Heart left ventricle (tissue), 16 donors: ENCODE measurements around the gene SFXN1. TPM values are rescaled to one million over a fixed set of nuclear protein-coding genes. Genes with fewer than 3 reads are reported as not detected.

ENCODE experiments used
- ATAC-seq, 4 donors: fragments of 200-7000 bp; cut with Tn5 transposase; one replicate each; pipeline ENCODE4 v1.9.1; 2020 to 2022; ENCODE audit warnings: moderate library complexity in 4 of 4, mild to moderate bottlenecking in 3 of 4, moderate number of reproducible peaks in 1 of 4
- DNase-seq, 5 donors: peaks; one replicate each; pipeline ENCODE4 v3.0.0-alpha.2; 2020
- H3K27ac ChIP-seq, 12 donors: fragments of 200-600 bp; sonication (generic) in 4 of 12; one replicate each; pipeline versions ENCODE4 v1.5.0 to v1.8.0; 2016 to 2022; ENCODE audit warnings: mild to moderate bottlenecking in 2 of 12
- H3K27me3 ChIP-seq, 9 donors: fragments of 200-600 bp; sonication (generic) in 2 of 9; one replicate each; pipeline versions ENCODE4 v1.5.1 to v1.8.0; 2016 to 2022; ENCODE audit warnings: mild to moderate bottlenecking in 3 of 9
- H3K36me3 ChIP-seq, 9 donors: fragments of 200-600 bp; sonication (generic) in 2 of 9; one replicate each; pipeline versions ENCODE4 v1.5.0 to v1.8.0; 2018 to 2022; ENCODE audit warnings: mild to moderate bottlenecking in 2 of 9
- H3K4me1 ChIP-seq, 12 donors: fragments of 200-600 bp; sonication (generic) in 4 of 12; one replicate each; pipeline versions ENCODE4 v1.5.0 to v1.8.0; 2016 to 2022; ENCODE audit warnings: mild to moderate bottlenecking in 3 of 12
- H3K4me3 ChIP-seq, 12 donors: fragments of 200-600 bp; sonication (generic) in 4 of 12; one replicate each; pipeline versions ENCODE4 v1.5.0 to v1.8.0; 2017 to 2022; ENCODE audit warnings: mild to moderate bottlenecking in 9 of 12, moderate library complexity in 4 of 12
- H3K9me3 ChIP-seq, 12 donors: fragments of 200-600 bp; sonication (generic) in 4 of 12; one replicate each; pipeline versions ENCODE4 v1.5.0 to v1.8.0; 2016 to 2022; ENCODE audit warnings: mild to moderate bottlenecking in 1 of 12
- CTCF ChIP-seq, 12 donors: fragments of 200-600 bp; sonication (generic) in 4 of 12; IDR thresholded peaks; one replicate each; pipeline versions ENCODE4 v1.5.0 to v1.8.0; 2018 to 2022; ENCODE audit warnings: antibody characterized with exemption in 12 of 12, mild to moderate bottlenecking in 5 of 12
- POLR2A ChIP-seq, 2 donors: fragments of 450-650 bp; IDR thresholded peaks; one replicate each; pipeline ENCODE4 v1.6.1; 2017; ENCODE audit warnings: antibody characterized with exemption in 2 of 2, mild to moderate bottlenecking in 2 of 2, moderate library complexity in 2 of 2
- WGBS, 4 donors: extraction: QIAGEN DNeasy Blood & Tissue Kit in 2 of 4; methylation state at CpG; one replicate each; pipeline versions ENCODE4 v1.1.5 to v1.1.7; 2013 to 2018; 5-methylcytosine and 5-hydroxymethylcytosine counted together
- intact Hi-C, 10 donors: fragments of 100-400 bp; cut with DNase I; formaldehyde crosslinking; loops; one replicate each; pipeline versions ENCODE4 v1.11.1 to v1.14.2; 2022
- polyA plus RNA-seq, 2 donors: library from polyadenylated mRNA; stranded (reverse); fragments of 200-250 nt; gene quantifications; one replicate each; pipeline ENCODE4 v1.2.3, GENCODE V29; 2013
- total RNA-seq, 9 donors: library from RNA; depleted of rRNA in 2 of 9; stranded (reverse); fragments of >200 nt in 2 of 9; fragmentation: NEBNext Ultra II Directional in 3 of 9; extraction: Animal tissue kit (Norgen Biotek cat#: 25700) in 3 of 9; gene quantifications; one replicate each; pipeline versions ENCODE4 v1.1.0 to v1.2.4, GENCODE V29; 2016 to 2023
- donor health status: ischemic (EF 13 %, LVEDD 7.1; RV severe dilation, severe dysfunction).
- donor health status: healthy with polysubstance abuse.
- donor health status: DM: no; HTN: yes; CAD: no.
- donor health status: DM: no; HTN: no; CAD: no.
- donor health status: ischemic (EF 25% LVEDD 6.9; RV normal size, moderate dysfunction).
- donor health status: ischemic (EF 25% LVEDD 5.7; RV mildly dilated, moderate dysfunction).
- donor health status: healthy.
- donor health status: DM: yes; HTN: yes; CAD: no.
- donor health status: ischemic (EF 35%, LVEDD 5.7; RV mildly dilated, moderate dysfunction).
- donor health status: nonischemic (EF 11% LVEDD 7.7; RV severe dilation, severe dysfunction).
- donor health status: DM: yes; HTN: yes; CAD: no.
- donor health status: PGD.
- donor health status: ischemic (EF 29% LVEDD 5.4; RV normal size, mild dysfunction).
- donor health status: nonischemic (EF 23%, LVEDD 6.1; RV moderate dilation, normal function).

SFXN1 gene
- total and polyA plus RNA-seq, 11 donors, result 13.8 to 42.9 (median 32.5) TPM

DNA sequence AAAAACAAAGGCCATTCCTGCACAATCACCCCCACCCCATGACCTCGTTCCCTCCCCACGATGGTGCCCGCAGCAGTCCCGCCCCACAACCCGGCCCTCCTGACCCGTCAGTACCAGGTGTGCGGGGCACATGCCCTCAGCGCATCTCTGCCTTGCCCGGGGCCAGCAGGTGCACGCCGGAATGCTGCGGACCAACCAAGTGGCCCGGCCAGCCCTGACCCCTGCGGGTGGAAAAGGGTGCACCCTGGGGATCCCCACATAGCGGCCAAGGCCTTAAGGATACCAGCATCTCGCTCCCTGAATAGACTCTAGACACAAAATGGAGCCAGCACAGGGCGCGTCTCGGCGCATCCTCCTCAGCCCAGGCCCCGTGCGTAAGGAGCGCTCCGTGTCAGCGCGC, 6.0 kb downstream of the SFXN1 start:
- Histone ChIP-seq H3K36me3 (peaks cover 0 to 46% (median 3%) of the 10 kb centered on the region in 9 donors), H3K4me3 (no peak overlapping the region), H3K9me3 (no peaks in the 10 kb centered on the region), H3K4me1 (peaks cover 0 to 20% (median 11%) of the 10 kb centered on the region in 12 donors), H3K27ac (no peak overlapping the region), H3K27me3 (no peaks in the 10 kb centered on the region)
- 97 to 99% (median 97%) methylated on average over 26 of the region's 26 CpGs for WGBS, 4 donors
- no peak for DNase-seq
- no peak for TF ChIP-seq POLR2A (IDR thresholded peaks at IDR 0.05)
- no peak for TF ChIP-seq CTCF (IDR thresholded peaks at IDR 0.05)
- peak in 1 of 4 donors; percentile 20 for ATAC-seq
- intact Hi-C loops, result no loop called here

- WGBS, 4 donors, result 94 to 99% (median 98%) methylated on average over 4 of the region's 4 CpGs
- Histone ChIP-seq H3K4me3 (no peak overlapping the region), H3K36me3 (peaks cover 0 to 51% (median 3%) of the 10 kb centered on the region in 9 donors), H3K4me1 (peaks cover 0 to 15% (median 6%) of the 10 kb centered on the region in 12 donors), H3K9me3 (no peaks in the 10 kb centered on the region), H3K27ac (no peak overlapping the region), H3K27me3 (no peaks in the 10 kb centered on the region)
- no peak for DNase-seq
- TF ChIP-seq POLR2A (IDR thresholded peaks at IDR 0.05) (no peak), CTCF (IDR thresholded peaks at IDR 0.05) (no peak)
- intact Hi-C loops, result no loop called here
- ATAC-seq, result no peak
Observed at GRCh38 chr5:175484829-175485228, 6.5 kb downstream of the SFXN1 start.

- intact Hi-C loops, result no loop called here
- H3K4me3 ChIP-seq, result no peak overlapping the region
- WGBS, 4 donors, result 88 to 94% (median 89%) methylated on average over 6 of the region's 6 CpGs
- peaks cover 0 to 52% (median 8%) of the 10 kb centered on the region in 9 donors for H3K36me3 ChIP-seq
- TF ChIP-seq CTCF (IDR thresholded peaks at IDR 0.05), result no peak
- no peak for TF ChIP-seq POLR2A (IDR thresholded peaks at IDR 0.05)
- no peak for ATAC-seq
- no peak overlapping the region for H3K27ac ChIP-seq
- peaks cover 0 to 7% (median under 1%) of the 10 kb centered on the region in 12 donors for H3K4me1 ChIP-seq
- no peaks in the 10 kb centered on the region for H3K9me3 ChIP-seq
- H3K27me3 ChIP-seq, result no peaks in the 10 kb centered on the region
- DNase-seq, result no peak
Observed at GRCh38 chr5:175485631-175486030, 7.3 kb downstream of the SFXN1 start.

DNA sequence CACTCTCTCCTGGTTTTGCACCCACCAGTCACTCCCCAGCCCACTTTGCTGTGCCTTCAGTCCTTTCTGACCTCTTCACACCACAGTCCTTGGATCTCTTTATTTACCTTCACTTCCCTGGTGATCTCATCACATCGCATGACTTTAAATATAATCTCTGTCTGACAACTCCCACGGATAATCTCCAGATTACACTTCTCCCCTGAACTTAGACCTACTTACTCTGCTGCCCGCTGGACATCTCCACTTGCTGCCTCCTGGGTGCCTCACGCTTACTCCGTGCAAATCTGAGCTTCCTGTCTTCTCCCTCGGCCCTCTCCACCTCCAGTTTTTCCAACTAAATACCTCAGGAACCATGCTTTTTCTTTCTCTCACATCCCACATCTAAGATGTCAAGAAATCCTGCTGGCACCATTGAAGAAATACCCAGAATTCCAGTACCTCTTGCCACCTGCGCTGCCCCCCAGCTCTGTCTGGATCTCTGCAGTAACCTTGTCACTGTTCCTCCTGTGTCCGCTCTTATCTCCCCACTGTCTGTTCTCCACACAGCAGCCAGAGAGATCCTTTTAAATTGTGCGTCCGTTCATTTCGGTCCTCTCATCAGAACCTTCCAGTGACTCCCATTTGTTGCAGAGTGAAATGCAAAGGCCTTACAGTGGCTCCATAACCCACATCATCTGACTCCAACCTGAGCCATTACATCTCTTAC, 9.3 kb downstream of the SFXN1 start:
- Histone ChIP-seq H3K27me3 (no peaks in the 10 kb centered on the region), H3K9me3 (no peaks in the 10 kb centered on the region), H3K27ac (no peak overlapping the region), H3K4me1 (peaks cover 0 to 5% (median 0%) of the 10 kb centered on the region in 12 donors), H3K36me3 (peaks cover 0 to 67% (median 22%) of the 10 kb centered on the region in 9 donors), H3K4me3 (no peak overlapping the region)
- DNase-seq (no peak), ATAC-seq (peak; percentile 30 to 48 (median 46))
- WGBS, 4 donors, result 66 to 69% (median 67%) methylated on average over 11 of the region's 11 CpGs
- TF ChIP-seq CTCF (IDR thresholded peaks at IDR 0.05) (no peak), POLR2A (IDR thresholded peaks at IDR 0.05) (no peak)
- intact Hi-C loops, result no loop called here
